GM21825 (cell line): ENCODE data around the gene GSG1L.

Experiments
- ATAC-seq: cut with Tn5 transposase; IDR thresholded peaks from one replicate; pipeline ENCODE4 v1.9.1; 2021; ENCODE audit warnings: mild to moderate bottlenecking, moderate library complexity; ENCODE audit not compliant: unreplicated experiment

Gene GSG1L

GRCh38 chr16:27764869-27765675, 298.4 kb downstream of the GSG1L start:
- no peak for ATAC-seq

DNA sequence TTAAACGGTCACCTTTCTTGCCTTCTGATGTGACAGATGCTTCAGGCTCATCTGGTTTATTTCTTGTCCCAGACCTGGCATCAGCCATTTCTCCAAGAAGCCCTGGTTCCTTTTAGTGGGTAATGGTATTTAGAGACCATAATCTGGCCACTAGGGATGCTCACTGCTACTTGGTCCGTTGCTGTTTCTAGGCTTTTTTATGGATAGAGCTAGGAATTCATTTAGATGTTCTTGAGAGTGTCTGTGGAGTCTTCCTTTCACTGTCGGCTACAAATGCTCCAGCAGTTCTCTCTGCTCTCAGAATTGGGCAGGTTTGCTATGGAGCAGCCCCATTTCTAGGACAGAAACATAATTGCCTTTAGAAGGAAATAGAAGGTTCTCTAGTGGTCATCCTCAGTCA, 299.1 kb downstream of the GSG1L start:
- no peak for ATAC-seq

DNA sequence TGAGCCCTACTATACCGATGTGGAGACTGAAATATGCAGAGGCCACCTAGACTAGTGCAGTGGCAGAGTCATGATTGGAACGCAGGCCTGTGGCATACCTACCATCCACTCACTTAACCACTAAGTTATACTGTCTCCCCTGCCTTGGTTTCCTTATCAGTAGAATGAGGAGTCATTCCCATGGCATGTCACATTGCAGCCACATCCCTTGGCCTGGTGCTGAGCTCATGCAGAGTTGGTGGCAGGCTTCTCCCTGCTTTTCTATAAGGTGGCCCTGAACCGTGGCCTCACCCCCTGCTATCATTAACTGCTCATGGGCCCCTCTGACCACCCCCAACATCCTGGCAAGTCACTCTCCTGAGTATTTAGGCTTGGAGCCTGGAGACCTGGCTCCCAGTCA, 301.1 kb downstream of the GSG1L start:
- no peak for ATAC-seq

DNA sequence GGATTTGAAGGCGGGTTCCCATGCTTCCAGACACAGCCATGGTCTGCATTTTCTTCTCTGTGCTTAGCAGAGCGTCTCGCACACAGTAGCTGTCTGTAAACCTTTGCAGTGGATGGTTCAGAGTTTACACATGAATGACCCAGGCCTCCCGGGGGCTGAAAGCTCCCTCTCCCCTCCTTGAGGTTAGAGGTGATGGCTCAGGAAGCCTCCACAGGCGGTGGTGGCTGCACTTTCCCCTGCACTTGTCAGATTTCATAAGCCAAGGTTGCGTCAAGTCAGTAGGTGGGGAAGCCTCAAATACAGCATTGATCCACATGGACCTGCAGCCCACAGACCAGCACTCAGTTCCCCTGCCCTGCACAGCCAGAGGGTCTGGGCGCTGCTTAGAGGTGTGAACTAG, 301.7 kb downstream of the GSG1L start:
- no peak for ATAC-seq

DNA sequence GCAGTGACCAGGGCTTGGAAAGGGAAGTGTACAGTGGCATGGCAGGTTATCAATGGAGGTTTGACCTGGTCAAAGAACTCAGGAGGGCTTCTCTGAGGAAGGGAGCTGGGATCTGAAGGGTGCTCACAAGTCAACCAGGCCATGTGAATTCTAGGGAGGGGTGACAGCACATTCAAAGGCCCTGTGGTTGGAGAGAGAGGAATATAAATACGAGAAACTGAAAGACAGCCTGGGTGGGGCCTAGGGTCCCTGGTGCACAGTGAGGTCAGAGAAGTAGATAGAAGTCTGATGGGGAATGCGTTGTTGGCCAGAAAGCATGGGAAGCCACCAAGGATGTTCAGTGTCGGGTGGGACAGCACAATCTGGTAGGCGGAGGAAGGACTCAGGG, 302.7 kb downstream of the GSG1L start:
- ATAC-seq, result no peak

GRCh38 chr16:27759967-27760788, 303.3 kb downstream of the GSG1L start:
- ATAC-seq, result no peak

GRCh38 chr16:27759301-27759871, 304.1 kb downstream of the GSG1L start:
- no peak for ATAC-seq

DNA sequence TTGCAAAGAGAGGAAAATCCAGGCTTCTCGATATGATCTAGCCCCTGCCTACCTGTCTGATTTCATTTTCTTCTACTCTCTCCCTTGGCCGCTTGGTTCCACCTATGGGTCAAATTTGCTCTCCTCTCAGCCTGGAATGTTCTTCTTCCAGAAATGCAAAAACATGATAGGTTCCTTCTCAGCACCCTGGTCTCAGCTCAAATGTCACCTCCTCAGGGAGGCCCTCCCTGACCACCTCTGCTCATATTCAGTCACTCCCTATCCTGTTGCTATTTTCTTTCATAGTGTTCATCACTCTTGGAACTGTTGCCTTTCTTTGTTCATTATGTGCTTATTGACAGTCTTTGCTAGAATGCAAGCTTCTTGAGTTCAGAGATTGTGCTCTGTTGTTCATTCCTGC, 305.0 kb downstream of the GSG1L start:
- no peak for ATAC-seq

GRCh38 chr16:27756206-27756970, 307.1 kb downstream of the GSG1L start:
- no peak for ATAC-seq

GRCh38 chr16:27754788-27755690, 308.5 kb downstream of the GSG1L start:
- ATAC-seq, result no peak

GRCh38 chr16:27753563-27753962, 310.0 kb downstream of the GSG1L start:
- no peak for ATAC-seq

GRCh38 chr16:27752241-27752640, 311.3 kb downstream of the GSG1L start:
- no peak for ATAC-seq

GRCh38 chr16:27751676-27752075, 311.8 kb downstream of the GSG1L start:
- no peak for ATAC-seq

GRCh38 chr16:27751233-27751632, 312.3 kb downstream of the GSG1L start:
- no peak for ATAC-seq

DNA sequence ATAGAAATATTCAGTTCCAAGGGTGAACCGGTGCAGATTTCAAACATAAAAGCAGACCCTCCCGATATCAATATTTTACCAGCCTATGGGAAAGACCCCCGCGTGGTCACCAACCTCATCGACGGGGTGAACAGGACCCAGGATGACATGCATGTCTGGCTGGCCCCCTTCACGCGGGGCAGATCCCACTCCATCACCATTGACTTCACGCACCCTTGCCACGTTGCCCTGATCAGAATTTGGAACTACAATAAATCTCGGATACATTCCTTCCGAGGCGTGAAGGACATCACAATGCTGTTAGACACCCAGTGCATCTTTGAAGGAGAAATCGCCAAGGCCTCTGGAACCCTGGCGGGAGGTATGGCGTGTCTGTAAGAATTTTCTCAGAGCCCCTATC, 313.6 kb downstream of the GSG1L start:
- ATAC-seq, result no peak

DNA sequence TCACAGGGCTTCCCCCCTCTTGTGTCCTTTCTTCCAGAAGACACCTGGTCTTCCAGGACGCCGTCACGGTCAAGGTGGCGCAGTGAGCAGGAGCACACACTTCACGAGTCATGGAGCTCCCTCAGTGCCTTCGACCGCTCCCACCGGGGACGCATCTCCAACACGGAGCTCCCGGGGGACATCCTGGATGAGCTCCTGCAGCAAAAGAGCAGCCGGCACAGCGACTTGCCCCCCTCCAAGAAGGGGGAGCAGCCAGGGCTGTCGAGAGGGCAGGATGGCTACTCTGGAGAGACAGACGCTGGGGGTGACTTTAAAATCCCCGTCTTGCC, 314.0 kb downstream of the GSG1L start:
- ATAC-seq, result no peak

DNA sequence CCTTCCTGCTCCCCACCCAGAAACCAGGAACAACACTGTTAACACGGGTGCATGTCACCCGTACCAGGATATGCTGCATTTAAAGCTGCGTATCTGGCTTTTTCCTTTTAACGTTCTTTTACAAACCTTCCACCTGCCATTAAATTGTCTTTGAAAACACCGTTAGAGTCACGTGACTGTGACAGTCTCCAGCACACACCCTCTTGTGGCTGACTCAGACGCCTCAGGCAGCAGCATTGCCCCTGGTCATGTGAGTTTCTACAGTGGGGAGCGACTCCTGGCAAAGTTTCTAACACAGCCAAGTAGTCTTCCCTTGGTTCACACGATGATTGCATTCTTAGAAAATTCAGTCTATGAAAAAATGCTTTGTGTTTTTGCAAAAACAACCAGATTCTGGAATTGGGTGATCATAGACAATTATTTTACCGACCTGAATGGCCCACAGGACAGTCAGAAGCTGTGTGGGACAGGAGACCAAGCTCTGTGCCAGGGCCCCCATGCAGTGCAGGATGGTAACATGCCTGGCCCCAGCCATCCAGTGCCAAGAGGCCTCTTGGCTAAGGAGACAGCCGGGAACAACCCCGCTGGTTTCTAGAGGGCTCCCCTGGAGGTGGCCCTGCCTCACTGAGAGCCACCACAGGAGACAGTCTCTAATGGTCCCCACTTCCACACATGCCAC, 314.5 kb downstream of the GSG1L start:
- no peak for ATAC-seq

DNA sequence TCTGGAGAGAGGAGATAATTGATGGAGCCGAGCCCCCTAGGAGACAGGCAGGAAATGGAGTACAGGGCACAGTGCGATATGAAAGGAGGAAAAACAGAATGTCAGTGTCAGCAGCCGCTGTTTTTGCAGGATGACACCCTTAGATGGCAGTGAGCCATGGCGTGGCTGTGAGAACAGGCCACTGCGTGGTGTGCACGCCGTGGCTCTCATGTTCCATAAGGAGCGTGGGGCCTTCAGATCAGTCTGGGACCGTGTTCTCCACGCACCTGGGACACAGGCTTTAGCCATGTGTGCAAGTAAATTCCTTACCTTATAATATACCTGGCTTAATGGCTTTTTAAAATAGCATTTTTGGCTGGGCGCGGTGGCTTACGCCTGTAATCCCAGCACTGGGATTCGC, 315.6 kb downstream of the GSG1L start:
- ATAC-seq, result no peak

GRCh38 chr16:27746076-27746855, 317.2 kb downstream of the GSG1L start:
- no peak for ATAC-seq
